PFSK-1 (cell line): ENCODE measurements around the gene PHYHD1.

Source experiments
- FOXP2 ChIP-seq: optimal IDR thresholded peaks from 2 replicates; pipeline ENCODE3; 2011; ENCODE audit warnings: borderline replicate concordance, control low read depth, inconsistent platforms; ENCODE audit not compliant: insufficient read depth; ENCODE audit errors: extremely low read length, extremely low read depth
- POLR2AphosphoS5 ChIP-seq: IDR thresholded peaks from 2 replicates; pipeline ENCODE4 v1.6.1; 2012; ENCODE audit warnings: low read depth, mild to moderate bottlenecking, control low read depth, low read length, moderate library complexity
- REST ChIP-seq, 2 experiments: IDR thresholded peaks; 2 replicates each; pipeline versions ENCODE4 v1.6.1 to v1.8.0; 2011 to 2012; ENCODE audit warnings: low read depth in 2 of 2, low read length in 2 of 2, control low read depth in 1 of 2, inconsistent platforms in 1 of 2, mild to moderate bottlenecking in 1 of 2, moderate library complexity in 1 of 2; ENCODE audit not compliant: insufficient read depth in 1 of 2

- TF ChIP-seq FOXP2 = no peak
- TF ChIP-seq REST (IDR thresholded peaks at IDR 0.05; ENCODE audit: insufficient read depth in 1 of 2, low read depth in 2 of 2, low read length in 2 of 2) = no peak
- no peak for TF ChIP-seq POLR2AphosphoS5
These were observed 12.4 kb upstream of the PHYHD1 start for GRCh38 chr9:128908372-128908771.
